Measurements from ENCODE around the gene NUDT9.

GRCh38 chr4:87414816-87415215, 7.6 kb upstream of the NUDT9 start:
- TF ChIP-seq NFIC (IDR thresholded peaks at IDR 0.05; ENCODE audit: borderline replicate concordance) (no peak), CTCF (IDR thresholded peaks at IDR 0.05) (no peak), MXI1 (IDR thresholded peaks at IDR 0.05; ENCODE audit: low read depth, low read length) (no peak), ELF1 (IDR thresholded peaks at IDR 0.05) (no peak), GABPA (IDR thresholded peaks at IDR 0.05; ENCODE audit: low read depth) (no peak), POLR2AphosphoS5 (IDR thresholded peaks at IDR 0.05; ENCODE audit: low read depth, low read length) (no peak), EP300 (IDR thresholded peaks at IDR 0.05; ENCODE audit: borderline replicate concordance in 1 of 2, low read depth in 1 of 2, low read length in 1 of 2) (no peak), REST (IDR thresholded peaks at IDR 0.05; ENCODE audit: low read depth, low read length) (no peak), YY1 (IDR thresholded peaks at IDR 0.05; ENCODE audit: low read depth) (no peak), TEAD4 (IDR thresholded peaks at IDR 0.05; ENCODE audit: borderline replicate concordance, insufficient read depth) (no peak), SMC3 (IDR thresholded peaks at IDR 0.05; ENCODE audit: low read depth, low read length) (no peak), RAD21 (IDR thresholded peaks at IDR 0.05; ENCODE audit: low read length) (no peak), MAX (IDR thresholded peaks at IDR 0.05; ENCODE audit: low read depth) (no peak), USF1 (IDR thresholded peaks at IDR 0.05; ENCODE audit: borderline replicate concordance, low read depth) (no peak)

Measured in SK-N-SH (cell line).